HL-60 (cell line): ENCODE results near the gene GRAMD4.

Experiments
- DNase-seq, 2 experiments: peaks; one replicate each; pipeline ENCODE4 v3.0.0-alpha.2; 2010 to 2020; ENCODE audit warnings: low read depth in 1 of 2, low spot score in 1 of 2
- H3K27ac ChIP-seq: fragments of 250-450 bp; sonication (Bioruptor Pico); replicated peaks from 2 replicates; pipeline ENCODE4 v1.5.1; 2020; ENCODE audit warnings: mild to moderate bottlenecking, moderate library complexity
- H3K27me3 ChIP-seq: fragments of 250-450 bp; sonication (Bioruptor Pico); 2 replicates; pipeline ENCODE4 v1.5.1; 2021; ENCODE audit warnings: mild to moderate bottlenecking, moderate library complexity; ENCODE audit not compliant: insufficient read depth, poor library complexity, severe bottlenecking
- H3K4me3 ChIP-seq: replicated peaks from 2 replicates; pipeline ENCODE4 v1.5.1; 2011; ENCODE audit warnings: mild to moderate bottlenecking, control low read depth, low read length; ENCODE audit not compliant: insufficient read depth
- CTCF ChIP-seq: IDR thresholded peaks from one replicate; pipeline ENCODE4 v1.5.1; 2011; ENCODE audit warnings: low read length, control low read depth, inconsistent platforms; ENCODE audit not compliant: insufficient read depth
- GABPA ChIP-seq: IDR thresholded peaks from 2 replicates; pipeline ENCODE4 v1.6.1; 2012; ENCODE audit warnings: low read depth
- POLR2AphosphoS5 ChIP-seq: IDR thresholded peaks from 2 replicates; pipeline ENCODE4 v1.6.1; 2012; ENCODE audit warnings: low read depth
- SPI1 ChIP-seq: IDR thresholded peaks from 2 replicates; pipeline ENCODE4 v1.6.1; 2012; ENCODE audit warnings: low read depth, mild to moderate bottlenecking, borderline replicate concordance
- TF ChIP-seq, protein P1 (sequence below): IDR thresholded peaks from 2 replicates; pipeline ENCODE4 v1.6.1; 2012; ENCODE audit warnings: low read depth; ENCODE audit not compliant: insufficient replicate concordance

Gene GRAMD4

GRCh38 chr22:46727813-46728364 lies 107.7 kb downstream of the GRAMD4 start:
- Histone ChIP-seq H3K4me3 (no peak overlapping the region), H3K27ac (no peak overlapping the region), H3K27me3 (no peaks in the 10 kb centered on the region)
- no peak for DNase-seq
- TF ChIP-seq CTCF, result no peak
- TF ChIP-seq SPI1, result no peak
- TF ChIP-seq, protein P1, sequence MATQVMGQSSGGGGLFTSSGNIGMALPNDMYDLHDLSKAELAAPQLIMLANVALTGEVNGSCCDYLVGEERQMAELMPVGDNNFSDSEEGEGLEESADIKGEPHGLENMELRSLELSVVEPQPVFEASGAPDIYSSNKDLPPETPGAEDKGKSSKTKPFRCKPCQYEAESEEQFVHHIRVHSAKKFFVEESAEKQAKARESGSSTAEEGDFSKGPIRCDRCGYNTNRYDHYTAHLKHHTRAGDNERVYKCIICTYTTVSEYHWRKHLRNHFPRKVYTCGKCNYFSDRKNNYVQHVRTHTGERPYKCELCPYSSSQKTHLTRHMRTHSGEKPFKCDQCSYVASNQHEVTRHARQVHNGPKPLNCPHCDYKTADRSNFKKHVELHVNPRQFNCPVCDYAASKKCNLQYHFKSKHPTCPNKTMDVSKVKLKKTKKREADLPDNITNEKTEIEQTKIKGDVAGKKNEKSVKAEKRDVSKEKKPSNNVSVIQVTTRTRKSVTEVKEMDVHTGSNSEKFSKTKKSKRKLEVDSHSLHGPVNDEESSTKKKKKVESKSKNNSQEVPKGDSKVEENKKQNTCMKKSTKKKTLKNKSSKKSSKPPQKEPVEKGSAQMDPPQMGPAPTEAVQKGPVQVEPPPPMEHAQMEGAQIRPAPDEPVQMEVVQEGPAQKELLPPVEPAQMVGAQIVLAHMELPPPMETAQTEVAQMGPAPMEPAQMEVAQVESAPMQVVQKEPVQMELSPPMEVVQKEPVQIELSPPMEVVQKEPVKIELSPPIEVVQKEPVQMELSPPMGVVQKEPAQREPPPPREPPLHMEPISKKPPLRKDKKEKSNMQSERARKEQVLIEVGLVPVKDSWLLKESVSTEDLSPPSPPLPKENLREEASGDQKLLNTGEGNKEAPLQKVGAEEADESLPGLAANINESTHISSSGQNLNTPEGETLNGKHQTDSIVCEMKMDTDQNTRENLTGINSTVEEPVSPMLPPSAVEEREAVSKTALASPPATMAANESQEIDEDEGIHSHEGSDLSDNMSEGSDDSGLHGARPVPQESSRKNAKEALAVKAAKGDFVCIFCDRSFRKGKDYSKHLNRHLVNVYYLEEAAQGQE, result no peak
- TF ChIP-seq POLR2AphosphoS5, result no peak
- TF ChIP-seq GABPA, result no peak

DNA sequence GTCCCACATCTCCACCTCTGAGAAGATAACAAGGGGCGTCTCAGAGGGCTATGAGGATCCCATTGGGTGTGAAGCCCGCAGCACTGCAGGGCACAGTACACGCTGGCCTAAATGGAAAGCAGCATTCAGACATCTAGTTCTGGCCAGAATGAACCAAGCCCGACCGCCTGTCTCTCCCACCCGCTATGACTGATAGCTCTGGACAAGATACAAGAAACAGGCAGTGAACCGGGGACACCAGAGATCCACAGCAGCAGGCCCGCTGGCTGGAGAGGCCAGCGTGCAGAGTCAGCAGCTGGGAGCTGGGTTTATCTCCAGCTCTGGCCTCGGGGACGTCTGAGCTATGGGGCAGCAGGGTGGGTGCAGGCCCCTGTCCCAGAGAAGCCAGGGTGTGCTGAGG lies 108.3 kb downstream of the GRAMD4 start:
- Histone ChIP-seq H3K4me3 (no peak overlapping the region), H3K27me3 (no peaks in the 10 kb centered on the region), H3K27ac (no peak overlapping the region)
- TF ChIP-seq, protein P1, result no peak
- no peak for TF ChIP-seq GABPA
- no peak for TF ChIP-seq CTCF
- TF ChIP-seq SPI1, result no peak
- TF ChIP-seq POLR2AphosphoS5, result no peak
- DNase-seq, result no peak
